ENCODE data around the gene EMC8. TPM values are rescaled to one million over a fixed set of nuclear protein-coding genes. Genes with fewer than 3 reads are reported as not detected.

The EMC8 gene
- total and polyA plus RNA-seq, 10 of the 15 experiments (the other 5 are each of a cell fraction or from before 2014, with no cell fraction given): 7.8 to 62.0 (median 33.5) TPM

- DNase-seq (ENCODE audit: low read depth, low spot score) (no peak), FAIRE-seq (no peak), ATAC-seq (no peak)
- Histone ChIP-seq H3K4me1 (ENCODE audit: control insufficient read depth, insufficient read depth, low read length) (peaks cover 18% of the 10 kb centered on the region), H3K27me3 (replicated peaks in 1 of 2; ENCODE audit: control insufficient read depth in 2 of 2, insufficient read depth in 2 of 2, low read length in 1 of 2) (no peaks in the 10 kb centered on the region), H3K9me3 (replicated peaks; ENCODE audit: control insufficient read depth, insufficient read depth, low read length) (no peaks in the 10 kb centered on the region; the same call in 2 of the 3 replicates), H3K9ac (ENCODE audit: control insufficient read depth, insufficient read depth, low read length) (no peak overlapping the region), H3K79me2 (ENCODE audit: control insufficient read depth, insufficient read depth, low read length) (no peaks in the 10 kb centered on the region), H3K4me3 (no peak overlapping the region), H3K36me3 (ENCODE audit: control insufficient read depth in 2 of 2, insufficient read depth in 2 of 2, low read length in 1 of 2) (no peaks in the 10 kb centered on the region), H2AFZ (ENCODE audit: control insufficient read depth, low read depth, low read length) (no peak overlapping the region), H3K4me2 (ENCODE audit: control insufficient read depth, insufficient read depth) (no peak overlapping the region), H4K20me1 (ENCODE audit: control insufficient read depth, insufficient read depth) (no peaks in the 10 kb centered on the region), H3K27ac (ENCODE audit: control insufficient read depth, insufficient read depth) (no peak overlapping the region)
- ChIA-PET RAD21 (ENCODE audit: unreplicated experiment) (interaction anchor here (0.5 kb wide), 1 partner anchor 67 kb away, joined by 3 read pairs; no protein-coding TSS in a partner anchor), POLR2A (no interaction called here), SMC1A (ENCODE audit: uncharacterized antibody, unreplicated experiment) (no interaction called here), CTCF (interaction anchor here (1.2 kb wide), 1 partner anchor 10 kb away, joined by 3 read pairs; no protein-coding TSS in a partner anchor)
- TF ChIP-seq EGR1 (IDR thresholded peaks at IDR 0.05; ENCODE audit: borderline replicate concordance in 1 of 2, low read depth in 2 of 2, low read length in 2 of 2) (no peak), NFXL1 (IDR thresholded peaks at IDR 0.05; ENCODE audit: borderline replicate concordance) (no peak), RAD21 (IDR thresholded peaks at IDR 0.05; ENCODE audit: insufficient read depth, low read depth, low read length) (no peak), SMAD1 (IDR thresholded peaks at IDR 0.05; ENCODE audit: low read depth, partially characterized antibody) (no peak), CREM (IDR thresholded peaks at IDR 0.05; ENCODE audit: low read depth) (no peak), RFX5 (IDR thresholded peaks at IDR 0.05; ENCODE audit: low read depth, low read length) (no peak), MYC (IDR thresholded peaks at IDR 0.05; ENCODE audit: insufficient read depth, insufficient read length, insufficient replicate concordance, low read length, severe bottlenecking) (no peak), RAD51 (IDR thresholded peaks at IDR 0.05) (no peak), CREB1 (IDR thresholded peaks at IDR 0.05; ENCODE audit: low read depth) (no peak), RELA (IDR thresholded peaks at IDR 0.05; ENCODE audit: borderline replicate concordance, partially characterized antibody) (no peak), RCOR1 (conservative IDR thresholded peaks at IDR 0.05; ENCODE audit: low read depth, low read length) (no peak), FOS (IDR thresholded peaks at IDR 0.05; ENCODE audit: borderline replicate concordance, extremely low read depth, insufficient read length) (no peak), MYB (IDR thresholded peaks at IDR 0.05; ENCODE audit: borderline replicate concordance, low read depth, low read length) (no peak), SMARCA5 (IDR thresholded peaks at IDR 0.05) (no peak), BMI1 (IDR thresholded peaks at IDR 0.05; ENCODE audit: borderline replicate concordance) (no peak), NRF1 (conservative IDR thresholded peaks at IDR 0.05; ENCODE audit: low read depth, low read length) (no peak), STAT1 (conservative IDR thresholded peaks at IDR 0.05) (no peak), ATF7 (IDR thresholded peaks at IDR 0.05; ENCODE audit: low read depth) (no peak), BCLAF1 (IDR thresholded peaks at IDR 0.05) (no peak), CEBPB (IDR thresholded peaks at IDR 0.05; ENCODE audit: borderline replicate concordance in 1 of 2, low read depth in 2 of 2, low read length in 2 of 2) (no peak)
- no TSS peak for BruUV-seq (replicated peaks)
- 25% methylated on average over 15 of the region's 15 CpGs for WGBS (ENCODE audit: insufficient coverage, insufficient replicate concordance, low lambda C conversion rate, missing lambda C conversion rate)
- intact Hi-C loops (cut with micrococcal nuclease; ENCODE audit: unreplicated experiment): no loop called here
- in situ Hi-C loops (cut with MboI): no loop called here
Measured at GRCh38 chr16:85829171-85829719, 29.9 kb upstream of the EMC8 start.

Measured in GM12878 (cell line).